Stimulated activated CD8-positive, alpha-beta memory T cell treated with anti-CD3 and anti-CD28 coated beads, Interleukin-4, amount 100 ng/mL, for 1 hour (primary cell): ENCODE results near the gene SNX13.
"Not testable (repeated sequence)": the region's sequence is repeated elsewhere in the genome, so short reads cannot be mapped to it uniquely, and the experiment has no call there.

Source experiments
- DNase-seq, 2 donors: peaks; one replicate each; pipeline ENCODE4 v3.0.0-alpha.2; 2020; ENCODE audit warnings: low read depth in 2 of 2, low spot score in 1 of 2

SNX13 gene

GRCh38 chr7:17849504-17849903 lies 90.8 kb downstream of the SNX13 start:
- DNase-seq: no peak

- no peak for DNase-seq
Observed at GRCh38 chr7:17848516-17848915, 91.8 kb downstream of the SNX13 start.

- no peak for DNase-seq
Observed at GRCh38 chr7:17846935-17847334, 93.4 kb downstream of the SNX13 start.

GRCh38 chr7:17845197-17845547 lies 95.1 kb downstream of the SNX13 start:
- DNase-seq: no peak

GRCh38 chr7:17844514-17845196 lies 95.6 kb downstream of the SNX13 start:
- DNase-seq: no peak

- DNase-seq: no peak
Observed at GRCh38 chr7:17844022-17844421, 96.3 kb downstream of the SNX13 start.

- no peak for DNase-seq
Observed at GRCh38 chr7:17843041-17843440, 97.3 kb downstream of the SNX13 start.

- no peak for DNase-seq
Observed at GRCh38 chr7:17832820-17833355, 107.4 kb downstream of the SNX13 start.

- DNase-seq: no peak
Observed at GRCh38 chr7:17832242-17832641, 108.1 kb downstream of the SNX13 start.

GRCh38 chr7:17830206-17830605 lies 110.1 kb downstream of the SNX13 start:
- DNase-seq: no peak

- DNase-seq: no peak
Observed at GRCh38 chr7:17829001-17829400, 111.3 kb downstream of the SNX13 start.

- DNase-seq: no peak
Observed at GRCh38 chr7:17822547-17823173, 117.6 kb downstream of the SNX13 start.

- DNase-seq: no peak
Observed at GRCh38 chr7:17816903-17817302, 123.4 kb downstream of the SNX13 start.

GRCh38 chr7:17815318-17815717 lies 125.0 kb downstream of the SNX13 start:
- no peak for DNase-seq

GRCh38 chr7:17814058-17814457 lies 126.2 kb downstream of the SNX13 start:
- DNase-seq: no peak

GRCh38 chr7:17809215-17809614 lies 131.1 kb downstream of the SNX13 start:
- DNase-seq: not testable (repeated sequence)

GRCh38 chr7:17807242-17807641 lies 133.1 kb downstream of the SNX13 start:
- no peak for DNase-seq

GRCh38 chr7:17806631-17807030 lies 133.7 kb downstream of the SNX13 start:
- no peak for DNase-seq

- no peak for DNase-seq
Observed at GRCh38 chr7:17802056-17802455, 138.2 kb downstream of the SNX13 start.

- DNase-seq: no peak
Observed at GRCh38 chr7:17792075-17792936, 148.0 kb downstream of the SNX13 start.

- DNase-seq: no peak
Observed at GRCh38 chr7:17787257-17787656, 153.0 kb downstream of the SNX13 start.

GRCh38 chr7:17786314-17786852 lies 153.9 kb downstream of the SNX13 start:
- no peak for DNase-seq
